Brain microvascular endothelial cell (primary cell): ENCODE results near the gene PIK3R6.

Experiments used
- DNase-seq: peaks from one replicate; pipeline ENCODE4 v3.0.0-alpha.2; 2020
- H3K27ac ChIP-seq: fragments of 250-450 bp; sonication (Bioruptor Pico); 2 replicates; pipeline ENCODE4 v1.5.1; 2020; ENCODE audit warnings: mild to moderate bottlenecking, moderate library complexity
- H3K27me3 ChIP-seq: fragments of 250-450 bp; sonication (Bioruptor Pico); replicated peaks from 2 replicates; pipeline ENCODE4 v1.5.1; 2020; ENCODE audit warnings: mild to moderate bottlenecking
- H3K36me3 ChIP-seq: fragments of 250-450 bp; sonication (Bioruptor Pico); replicated peaks from 2 replicates; pipeline ENCODE4 v1.5.1; 2020; ENCODE audit warnings: mild to moderate bottlenecking
- H3K4me3 ChIP-seq: 2 replicates; pipeline ENCODE4 v1.5.1; 2011; ENCODE audit warnings: low read depth, mild to moderate bottlenecking, control low read depth, low read length, moderate library complexity
- CTCF ChIP-seq: IDR thresholded peaks from 2 replicates; pipeline ENCODE4 v1.5.1; 2011; ENCODE audit warnings: low read depth, mild to moderate bottlenecking, moderate library complexity, low read length, control low read depth, inconsistent platforms; ENCODE audit errors: missing control alignments
- in situ Hi-C: cut with HindIII; loops from 2 replicates; pipeline ENCODE4 v1.10.0; 2017; ENCODE audit warnings: low sequenced_read_pairs, low pct_ligation_motif_present

The PIK3R6 gene

GRCh38 chr17:8839410-8839935 is 28.0 kb downstream of the PIK3R6 start:
- H3K27me3 ChIP-seq = no peaks in the 10 kb centered on the region
- H3K36me3 ChIP-seq = no peaks in the 10 kb centered on the region
- DNase-seq = no peak
- no peak overlapping the region for H3K27ac ChIP-seq
- no peak overlapping the region for H3K4me3 ChIP-seq
- no peak for TF ChIP-seq CTCF
- in situ Hi-C loops = no loop called here

GRCh38 chr17:8838551-8839095 is 28.9 kb downstream of the PIK3R6 start:
- Histone ChIP-seq H3K36me3 (no peaks in the 10 kb centered on the region), H3K4me3 (no peak overlapping the region), H3K27ac (no peak overlapping the region), H3K27me3 (no peaks in the 10 kb centered on the region)
- no peak for TF ChIP-seq CTCF
- in situ Hi-C loops = no loop called here
- no peak for DNase-seq

GRCh38 chr17:8837563-8838075 is 29.9 kb downstream of the PIK3R6 start:
- no peak for TF ChIP-seq CTCF
- no peak overlapping the region for H3K27ac ChIP-seq
- H3K4me3 ChIP-seq = no peak overlapping the region
- no peak for DNase-seq
- H3K36me3 ChIP-seq = no peaks in the 10 kb centered on the region
- in situ Hi-C loops = no loop called here
- H3K27me3 ChIP-seq = no peaks in the 10 kb centered on the region

- DNase-seq = no peak
- H3K36me3 ChIP-seq = no peaks in the 10 kb centered on the region
- H3K4me3 ChIP-seq = no peak overlapping the region
- H3K27me3 ChIP-seq = no peaks in the 10 kb centered on the region
- in situ Hi-C loops = no loop called here
- no peak overlapping the region for H3K27ac ChIP-seq
- TF ChIP-seq CTCF = no peak
These were observed 30.5 kb downstream of the PIK3R6 start for GRCh38 chr17:8836821-8837562.

GRCh38 chr17:8835631-8836364 is 31.7 kb downstream of the PIK3R6 start:
- Histone ChIP-seq H3K4me3 (no peak overlapping the region), H3K36me3 (no peaks in the 10 kb centered on the region), H3K27me3 (no peaks in the 10 kb centered on the region), H3K27ac (no peak overlapping the region)
- in situ Hi-C loops = no loop called here
- TF ChIP-seq CTCF = no peak
- no peak for DNase-seq
